RWPE1 (cell line): ENCODE results near the gene KSR1.
"Not testable (repeated sequence)": the region's sequence is repeated elsewhere in the genome, so short reads cannot be mapped to it uniquely, and the experiment has no call there.

ENCODE experiments used
- CTCF ChIA-PET: fragments of 350-600 bp; sonication (Branson Sonifier 250); formaldehyde crosslinking; extraction: SDS; loops from one replicate; lab custom pipeline; 2021; lab: Yijun Ruan, JAX
- POLR2A ChIA-PET: fragments of 400-600 bp; formaldehyde crosslinking; extraction: SDS; loops from one replicate; lab custom pipeline; 2020; ENCODE audit warnings: antibody characterized with exemption; ENCODE audit not compliant: low non-redundant PET; lab: Yijun Ruan, JAX
- DNase-seq: peaks from one replicate; pipeline ENCODE4 v3.0.0; 2012; ENCODE audit warnings: low spot score
- H3K27ac ChIP-seq: fragments of 450-650 bp; 2 replicates; pipeline ENCODE4 v1.5.1; 2017
- TF ChIP-seq, protein P1 (sequence below): fragments of 450-650 bp; conservative IDR thresholded peaks from 2 replicates; pipeline ENCODE4 v1.5.1; 2017; ENCODE audit warnings: low read depth, mild to moderate bottlenecking

Gene KSR1

DNA sequence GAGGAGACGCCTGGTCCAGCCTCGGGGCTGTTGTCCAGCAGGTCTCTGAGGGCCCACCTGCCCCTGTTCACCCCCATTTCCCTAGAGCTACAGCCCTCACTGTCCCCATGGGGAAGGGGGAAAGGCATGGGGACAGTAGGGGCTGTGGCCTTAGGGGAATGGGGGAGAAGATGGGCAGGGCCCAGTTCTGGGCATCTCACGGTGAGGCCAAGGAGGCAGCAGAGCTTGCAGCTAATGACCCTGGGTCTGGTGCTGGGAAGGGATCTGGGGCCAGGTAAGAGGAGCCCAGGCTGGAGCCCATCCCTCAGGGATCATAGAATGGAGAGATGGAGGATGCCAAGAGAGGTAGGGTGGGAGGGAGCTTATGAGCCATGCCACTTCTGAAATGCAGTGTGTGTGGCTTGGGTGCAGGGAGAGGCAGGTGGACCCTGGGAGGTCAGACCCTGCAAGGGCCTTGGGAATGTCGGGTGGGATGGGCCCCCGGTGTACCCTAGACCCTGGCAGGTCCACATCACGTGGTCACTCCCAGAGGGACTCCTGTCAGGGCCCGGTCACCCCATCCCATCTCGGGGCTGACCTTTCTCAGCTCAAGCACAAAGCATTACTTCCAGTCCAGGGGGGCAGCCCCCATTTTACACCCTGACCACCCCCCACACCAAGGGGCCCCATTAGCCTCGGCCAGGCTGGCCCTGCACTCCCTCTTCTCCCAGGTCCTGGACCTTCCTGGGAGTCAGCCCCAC lies 35.9 kb upstream of the KSR1 start:
- H3K27ac ChIP-seq: no peak overlapping the region
- TF ChIP-seq, protein P1, sequence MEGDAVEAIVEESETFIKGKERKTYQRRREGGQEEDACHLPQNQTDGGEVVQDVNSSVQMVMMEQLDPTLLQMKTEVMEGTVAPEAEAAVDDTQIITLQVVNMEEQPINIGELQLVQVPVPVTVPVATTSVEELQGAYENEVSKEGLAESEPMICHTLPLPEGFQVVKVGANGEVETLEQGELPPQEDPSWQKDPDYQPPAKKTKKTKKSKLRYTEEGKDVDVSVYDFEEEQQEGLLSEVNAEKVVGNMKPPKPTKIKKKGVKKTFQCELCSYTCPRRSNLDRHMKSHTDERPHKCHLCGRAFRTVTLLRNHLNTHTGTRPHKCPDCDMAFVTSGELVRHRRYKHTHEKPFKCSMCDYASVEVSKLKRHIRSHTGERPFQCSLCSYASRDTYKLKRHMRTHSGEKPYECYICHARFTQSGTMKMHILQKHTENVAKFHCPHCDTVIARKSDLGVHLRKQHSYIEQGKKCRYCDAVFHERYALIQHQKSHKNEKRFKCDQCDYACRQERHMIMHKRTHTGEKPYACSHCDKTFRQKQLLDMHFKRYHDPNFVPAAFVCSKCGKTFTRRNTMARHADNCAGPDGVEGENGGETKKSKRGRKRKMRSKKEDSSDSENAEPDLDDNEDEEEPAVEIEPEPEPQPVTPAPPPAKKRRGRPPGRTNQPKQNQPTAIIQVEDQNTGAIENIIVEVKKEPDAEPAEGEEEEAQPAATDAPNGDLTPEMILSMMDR: no peak
- ChIA-PET CTCF (no interaction called here), POLR2A (interaction anchor here (0.7 kb wide), 1 partner anchor 20 kb away, joined by 7 read pairs; no protein-coding TSS in a partner anchor)
- no peak for DNase-seq

DNA sequence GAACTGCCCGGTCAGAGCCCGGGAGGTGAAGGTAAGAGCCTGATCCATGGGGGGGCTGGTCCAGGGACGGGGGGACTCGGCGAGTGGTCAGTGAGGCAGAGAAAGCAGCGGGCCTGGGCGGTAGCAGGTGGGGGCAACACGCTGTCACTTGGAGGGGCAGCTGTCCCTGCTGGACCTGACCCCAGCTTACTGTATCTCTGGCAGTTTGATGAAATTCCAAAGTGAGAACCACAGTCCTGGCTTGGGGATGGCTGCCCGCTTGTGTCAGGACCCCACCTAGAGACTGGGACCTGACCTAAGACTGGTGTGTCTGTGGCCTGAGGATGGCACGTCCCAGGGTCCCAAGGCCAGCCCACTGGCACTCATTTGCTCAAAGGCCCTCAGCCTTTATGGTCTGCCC lies 35.1 kb upstream of the KSR1 start:
- no peak for DNase-seq
- ChIA-PET POLR2A (interaction anchor here (0.7 kb wide), 1 partner anchor 20 kb away, joined by 7 read pairs; no protein-coding TSS in a partner anchor), CTCF (no interaction called here)
- TF ChIP-seq, protein P1: no peak
- no peak overlapping the region for H3K27ac ChIP-seq

DNA sequence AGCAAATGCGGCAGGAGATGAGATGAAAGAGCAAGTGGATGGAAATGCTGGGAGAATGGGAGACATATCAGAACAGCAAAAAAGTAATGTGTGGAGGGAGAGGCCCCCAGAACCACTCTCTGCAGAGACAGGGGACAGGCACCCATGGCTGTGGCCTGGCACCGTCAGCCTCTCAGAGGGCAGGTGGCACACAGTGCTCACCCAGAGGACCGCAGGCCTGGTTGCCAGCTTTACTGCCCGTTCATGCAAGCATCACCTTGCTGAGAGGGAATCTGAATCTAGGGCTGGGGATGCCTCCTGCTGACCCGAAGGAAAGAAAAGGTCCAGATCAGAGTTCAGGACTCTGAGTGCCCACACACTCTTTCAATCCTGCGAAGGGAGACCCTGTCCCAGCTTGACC lies 34.6 kb upstream of the KSR1 start:
- H3K27ac ChIP-seq, POLR2A ChIA-PET, DNase-seq: not testable (repeated sequence)
- CTCF ChIA-PET: interaction anchor here (1.2 kb wide), 1 partner anchor 10 kb away, joined by 3 read pairs; no protein-coding TSS in a partner anchor

DNA sequence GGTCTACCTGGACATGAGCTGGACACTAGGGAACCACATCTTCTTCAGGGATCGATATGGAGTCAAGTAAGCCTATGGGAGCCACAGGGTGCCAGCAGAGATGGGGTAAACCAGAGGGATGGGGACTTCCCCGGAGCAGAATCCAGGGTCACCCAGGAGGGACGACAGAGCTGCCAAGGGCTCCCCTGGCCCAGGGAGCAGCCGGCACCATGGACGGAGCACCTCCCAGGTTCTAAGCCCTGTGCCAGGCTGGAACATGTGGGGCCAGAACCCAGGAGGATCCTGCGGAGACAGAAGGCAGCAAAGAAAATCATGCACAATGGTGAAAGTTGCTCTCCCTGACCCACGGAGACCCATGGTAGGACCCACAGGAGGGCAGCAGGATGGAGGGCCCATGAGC lies 33.6 kb upstream of the KSR1 start:
- ChIA-PET CTCF (interaction anchor here (1.2 kb wide), 1 partner anchor 9 kb away, joined by 3 read pairs; no protein-coding TSS in a partner anchor), POLR2A (no interaction called here)
- H3K27ac ChIP-seq: no peak overlapping the region
- TF ChIP-seq, protein P1: no peak
- DNase-seq: no peak

DNA sequence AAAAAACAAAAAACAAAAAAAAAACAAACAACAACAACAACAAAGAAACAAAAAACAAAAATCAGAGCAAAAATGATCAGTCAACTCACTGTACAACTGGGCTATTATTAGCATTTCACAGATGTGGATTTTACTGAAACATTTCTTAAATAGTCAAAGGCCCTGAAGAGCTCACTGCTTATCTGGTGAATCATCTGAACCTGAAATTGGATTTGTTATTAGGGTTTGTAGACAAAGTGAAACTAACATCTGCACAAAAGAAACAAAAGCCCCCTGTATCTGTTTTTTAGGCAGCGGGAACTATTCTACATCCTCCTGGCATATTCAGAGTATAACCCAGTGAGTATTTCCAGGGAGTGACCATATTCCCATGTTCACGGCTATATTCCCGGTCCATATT lies 32.6 kb upstream of the KSR1 start:
- POLR2A ChIA-PET: no interaction called here
- CTCF ChIA-PET: interaction anchor here (0.6 kb wide), 1 partner anchor 52 kb away, joined by 4 read pairs; no protein-coding TSS in a partner anchor
- H3K27ac ChIP-seq: no peak overlapping the region
- DNase-seq: no peak
- TF ChIP-seq, protein P1: no peak

DNA sequence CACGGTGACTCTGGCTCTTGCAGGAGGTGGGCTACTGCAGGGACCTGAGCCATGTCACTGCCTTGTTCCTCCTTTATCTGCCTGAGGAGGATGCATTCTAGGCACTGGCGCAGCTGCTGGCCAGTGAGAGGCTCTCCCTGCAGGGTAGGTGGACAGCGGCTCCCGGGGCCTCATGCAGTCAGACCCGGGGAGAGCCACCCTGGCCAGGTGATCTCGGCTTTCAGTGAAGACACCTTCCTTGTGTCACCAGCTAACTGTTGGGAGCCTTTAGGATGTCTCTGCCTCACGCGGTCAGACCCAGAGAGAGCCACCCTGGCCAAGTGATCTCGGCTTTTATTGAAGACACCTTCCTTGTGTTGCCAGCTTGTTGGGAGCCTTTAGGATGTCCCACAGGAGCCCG lies 31.7 kb upstream of the KSR1 start:
- POLR2A ChIA-PET: no interaction called here
- H3K27ac ChIP-seq: no peak overlapping the region
- TF ChIP-seq, protein P1: no peak
- CTCF ChIA-PET: no interaction called here
- DNase-seq: no peak

DNA sequence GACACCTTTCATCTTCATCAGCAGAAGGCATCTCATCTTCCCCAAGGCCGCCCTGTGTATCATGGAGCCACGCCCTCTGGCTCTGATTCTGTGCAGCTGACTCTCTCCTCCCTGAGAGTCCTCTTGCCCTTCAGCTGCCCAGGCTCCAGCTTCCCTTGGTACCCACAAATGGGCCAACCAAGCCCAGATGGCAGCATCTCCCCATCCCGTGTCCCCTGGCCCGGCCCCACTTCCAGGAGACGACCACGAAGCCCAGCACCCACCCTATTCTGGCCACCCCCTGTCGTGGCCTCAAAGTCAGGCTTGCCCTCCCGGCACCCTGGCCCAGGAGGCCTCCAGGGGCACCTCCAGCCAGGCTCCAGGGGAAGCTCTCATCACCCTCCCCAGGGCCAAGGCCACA lies 31.3 kb upstream of the KSR1 start:
- ChIA-PET CTCF (no interaction called here), POLR2A (no interaction called here)
- no peak overlapping the region for H3K27ac ChIP-seq
- TF ChIP-seq, protein P1: no peak
- no peak for DNase-seq

DNA sequence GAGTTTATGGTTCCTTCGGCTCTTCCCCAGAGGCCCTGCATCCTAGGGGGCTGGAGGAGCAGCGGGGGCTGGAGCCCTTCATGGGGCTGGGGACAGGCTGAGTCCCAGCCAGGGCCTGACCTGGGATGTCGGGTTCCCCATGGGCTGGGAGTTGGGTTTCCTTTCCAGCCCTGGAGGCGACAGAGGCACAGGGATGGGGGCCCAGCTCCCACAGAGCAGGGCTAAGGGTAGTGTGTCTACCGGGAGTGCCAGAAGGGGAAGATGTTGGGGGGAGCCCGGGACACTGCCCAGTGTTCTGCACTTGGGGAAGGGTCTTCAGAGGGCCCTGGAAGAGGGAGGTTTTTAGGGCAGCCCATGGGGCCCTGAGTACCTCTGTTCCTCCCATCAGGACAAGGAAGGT lies 30.7 kb upstream of the KSR1 start:
- H3K27ac ChIP-seq, CTCF ChIA-PET, POLR2A ChIA-PET, DNase-seq: not testable (repeated sequence)
